GM21526 (cell line): ENCODE results near the gene GRK6.

ENCODE experiments used
- ATAC-seq: cut with Tn5 transposase; IDR thresholded peaks from one replicate; pipeline ENCODE4 v1.9.1; 2021; ENCODE audit warnings: moderate library complexity; ENCODE audit not compliant: unreplicated experiment, low FRiP score

Gene GRK6

GRCh38 chr5:177426566-177427210 lies at the start of gene GRK6:
TSS of gene GRK6 (plus strand) at chr5:177426676. CDS start at chr5:177426846, 170 bp downstream.
- ATAC-seq, result peak; percentile 12

GRCh38 chr5:177377851-177378776 lies 48.4 kb upstream of the GRK6 start:
- ATAC-seq, result no peak

DNA sequence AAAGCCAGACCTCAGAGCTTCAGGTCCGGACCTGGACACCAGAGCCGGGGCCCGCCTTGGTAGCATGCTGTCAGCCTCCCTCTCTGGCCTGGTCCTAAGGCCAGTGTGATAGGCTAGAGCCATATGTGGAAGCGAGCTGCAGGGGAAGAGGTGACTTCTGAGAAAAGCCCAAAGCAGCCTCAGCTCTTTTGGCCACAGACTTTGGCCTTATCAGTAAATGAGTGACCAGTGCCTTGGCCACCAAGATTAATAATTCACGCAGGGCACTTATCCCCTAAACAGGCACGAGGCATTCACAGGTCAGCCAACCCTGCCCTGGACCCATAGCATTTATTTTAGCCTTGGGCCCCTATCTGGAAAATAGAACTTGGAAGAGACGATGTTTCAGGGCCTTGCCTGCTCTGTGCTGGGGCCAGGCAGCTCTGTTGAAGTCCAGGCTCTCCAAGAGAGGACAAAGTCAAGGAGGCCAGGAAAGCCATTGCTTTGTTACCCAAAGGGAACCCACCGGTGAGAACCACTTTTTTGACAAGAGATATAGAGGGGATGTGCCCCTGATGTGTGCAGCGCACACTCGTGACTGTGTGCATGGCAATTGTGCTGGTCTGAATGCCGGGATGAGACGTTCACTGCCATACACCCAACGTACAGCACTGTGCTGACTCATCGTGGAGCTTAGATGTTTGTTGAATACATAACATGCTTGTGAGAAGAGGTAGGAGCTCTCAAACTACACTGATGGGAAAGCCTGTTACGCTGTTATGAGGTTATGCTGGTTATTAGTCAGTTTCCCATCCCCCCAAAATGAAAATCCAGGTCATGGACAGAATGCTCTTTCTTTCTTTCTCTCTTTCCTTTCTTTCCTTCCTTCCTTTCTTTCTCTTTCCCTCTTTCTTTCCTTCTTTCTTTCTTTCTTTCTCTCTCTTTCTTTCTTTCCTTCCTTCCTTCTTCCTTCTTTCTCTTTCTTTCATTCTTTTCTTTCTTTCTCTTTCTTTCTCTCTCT lies 47.3 kb upstream of the GRK6 start:
- no peak for ATAC-seq

- no peak for ATAC-seq
Measured at GRCh38 chr5:177380805-177381126, 45.7 kb upstream of the GRK6 start.

DNA sequence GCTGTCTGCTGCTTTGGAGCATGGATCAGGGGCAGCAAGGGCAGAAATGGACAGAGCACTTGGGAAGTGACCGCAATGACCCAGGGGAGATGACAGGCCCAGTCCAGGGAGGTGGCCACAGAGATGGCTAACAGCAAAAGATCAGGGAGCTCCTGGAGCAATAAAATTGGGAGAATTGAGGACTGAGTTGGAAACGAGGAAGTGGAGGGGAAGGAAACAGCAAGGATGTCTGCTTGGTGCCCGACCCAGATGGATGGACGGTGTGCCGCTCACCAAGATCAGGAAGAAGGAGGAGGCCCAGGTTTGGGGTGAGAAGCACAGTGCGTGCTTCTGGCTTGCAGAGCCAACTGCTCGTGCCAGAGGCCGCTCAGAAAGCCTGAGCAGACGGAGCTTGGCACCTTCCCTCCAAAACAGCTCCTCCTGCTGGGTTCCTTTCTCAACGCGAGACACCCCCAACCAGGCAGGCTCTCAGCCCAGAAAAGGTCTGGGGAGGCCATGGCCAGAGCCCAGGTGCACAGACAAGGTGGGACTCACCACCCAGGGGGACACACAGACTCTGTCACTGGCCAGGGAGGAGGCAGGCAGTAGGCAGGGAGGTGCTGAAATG lies 44.0 kb upstream of the GRK6 start:
- no peak for ATAC-seq

- ATAC-seq, result no peak
Measured at GRCh38 chr5:177383181-177383580, 43.3 kb upstream of the GRK6 start.

DNA sequence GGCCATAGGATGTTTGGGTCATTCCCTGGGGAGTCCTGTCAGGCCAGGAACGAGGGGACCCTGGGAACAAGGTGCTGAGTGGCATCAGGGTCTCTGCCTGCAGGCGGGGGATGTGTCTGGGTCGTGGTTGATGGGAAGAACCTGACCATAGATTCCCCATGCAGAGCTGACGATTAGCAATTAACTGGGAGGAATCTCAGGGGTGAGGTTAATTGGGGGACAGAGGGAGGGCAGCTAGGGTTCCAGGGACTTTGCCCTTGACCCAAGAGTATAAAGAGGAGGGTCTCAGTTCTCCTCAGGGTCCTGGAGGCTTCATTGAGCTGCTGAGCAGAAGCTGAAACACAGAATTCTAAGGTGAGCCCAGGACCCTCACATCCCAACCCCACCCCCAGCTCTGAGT lies 42.3 kb upstream of the GRK6 start, which contains the start of gene SLC34A1:
Gene SLC34A1, plus strand, starts transcription at position 301 of the 400 bp plus-strand sequence. CDS start 1,308 bp downstream, outside the sequence.
- ATAC-seq, result no peak

GRCh38 chr5:177385720-177386119 lies 40.8 kb upstream of the GRK6 start:
- no peak for ATAC-seq

- ATAC-seq, result no peak
Measured at GRCh38 chr5:177386542-177386941, 39.9 kb upstream of the GRK6 start.

DNA sequence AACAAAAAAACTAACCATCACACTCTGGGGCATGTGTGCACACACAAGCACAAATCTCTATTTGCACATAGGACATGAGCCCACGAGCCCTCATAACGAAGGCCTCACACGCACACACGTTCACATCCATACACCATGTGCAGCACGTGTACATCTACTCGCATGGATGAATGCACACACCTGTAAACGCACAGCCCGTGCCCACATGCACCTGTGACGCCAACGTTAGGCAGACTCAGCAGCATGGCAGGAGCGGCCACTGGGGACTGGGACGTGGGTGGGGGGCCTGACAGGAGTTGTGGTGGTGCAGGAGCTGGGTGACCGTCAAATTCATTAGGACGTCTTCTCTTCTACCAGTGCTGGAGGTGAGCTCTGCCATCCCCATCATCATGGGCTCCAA lies 39.1 kb upstream of the GRK6 start:
- ATAC-seq, result no peak

DNA sequence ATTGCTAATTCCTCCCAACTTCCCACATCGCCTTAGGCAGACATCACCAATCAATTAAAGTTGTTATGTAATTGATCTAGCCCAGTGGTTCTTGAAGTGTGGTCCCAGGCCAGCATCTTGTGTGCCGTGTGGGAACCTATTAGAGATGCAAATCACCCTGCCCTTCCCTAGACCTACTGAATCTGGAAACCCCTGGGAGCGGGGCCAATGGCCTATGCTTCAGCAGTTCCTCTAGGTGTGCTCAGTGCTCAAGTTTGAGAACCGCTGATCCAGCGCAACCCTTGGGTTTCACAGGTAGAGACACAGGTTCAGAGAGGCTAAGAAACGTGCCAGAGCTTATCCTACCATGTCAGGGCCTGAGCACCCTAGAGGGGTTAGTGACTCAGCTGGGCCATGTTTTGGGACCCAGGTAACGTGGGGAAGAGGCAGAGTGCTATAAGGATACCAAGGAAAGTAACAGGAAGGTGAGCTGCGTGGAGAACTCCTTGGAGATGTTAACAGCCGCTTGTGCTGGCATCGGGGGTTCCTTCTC lies 37.9 kb upstream of the GRK6 start:
- ATAC-seq, result no peak

GRCh38 chr5:177389241-177390169 lies 37.0 kb upstream of the GRK6 start:
- ATAC-seq, result no peak

GRCh38 chr5:177390363-177391300 lies 35.8 kb upstream of the GRK6 start:
- peak; percentile 45 for ATAC-seq

- no peak for ATAC-seq
Measured at GRCh38 chr5:177392765-177393164, 33.7 kb upstream of the GRK6 start.

DNA sequence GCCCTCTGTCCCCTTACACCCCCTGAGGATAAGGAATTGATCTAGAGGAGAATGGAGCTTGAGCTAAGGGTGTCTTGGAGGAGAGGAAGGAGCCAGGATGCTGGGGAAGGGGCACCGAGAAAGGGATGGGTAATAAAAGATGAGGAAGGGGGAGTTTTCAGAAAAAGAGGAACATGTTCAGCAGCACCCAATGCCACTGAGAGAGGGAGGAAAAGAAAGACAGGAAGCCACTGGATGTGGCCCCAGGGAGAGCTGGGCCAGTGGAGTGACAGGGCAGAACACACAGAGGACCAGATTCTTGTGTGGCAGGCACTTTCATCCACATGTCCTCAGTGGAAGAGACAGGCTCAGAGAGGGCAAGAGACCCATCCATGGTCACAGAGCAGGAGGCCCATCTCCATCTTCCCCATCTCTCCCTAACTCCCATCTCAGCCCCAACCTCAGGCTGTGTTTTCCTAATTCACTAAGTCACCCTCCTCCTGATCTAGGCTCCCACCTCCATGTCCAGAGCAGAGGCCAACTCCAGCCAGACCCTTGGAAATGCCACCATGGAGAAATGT lies 33.2 kb upstream of the GRK6 start:
- no peak for ATAC-seq

GRCh38 chr5:177393990-177394389 lies 32.5 kb upstream of the GRK6 start:
- ATAC-seq, result no peak

GRCh38 chr5:177396078-177396477 lies 30.4 kb upstream of the GRK6 start:
- no peak for ATAC-seq

DNA sequence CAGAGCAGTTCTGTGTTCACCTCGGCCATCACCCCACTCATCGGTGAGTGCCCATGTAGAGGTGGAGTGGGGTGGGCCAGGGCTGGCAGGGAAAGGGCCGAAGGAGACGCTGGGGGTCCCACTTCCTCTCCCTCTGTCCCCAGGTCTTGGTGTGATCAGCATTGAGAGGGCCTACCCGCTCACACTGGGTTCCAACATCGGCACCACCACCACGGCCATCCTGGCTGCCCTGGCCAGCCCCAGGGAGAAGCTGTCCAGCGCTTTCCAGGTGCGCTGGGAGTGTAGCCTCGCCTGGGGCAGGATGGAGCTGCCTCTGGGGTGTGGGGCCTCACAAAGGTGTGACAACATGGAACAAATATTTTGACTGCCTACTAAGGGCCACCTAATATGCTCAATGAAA lies 29.7 kb upstream of the GRK6 start:
- ATAC-seq, result no peak
